Activated CD8-positive, alpha-beta memory T cell treated with anti-CD3 and anti-CD28 coated beads, Interleukin-2, amount 50 U/mL, for 24 hours (primary cell): Measurements from ENCODE around the gene CDON.

Source experiments
- DNase-seq: peaks from one replicate; pipeline ENCODE4 v3.0.0-alpha.2; 2020; ENCODE audit errors: extremely low read depth

Gene CDON

GRCh38 chr11:126062679-126063506, at the start of gene CDON:
TSS of gene CDON (minus strand) at chr11:126062866. CDS start at chr11:126023476, 39,390 bp downstream.
- peak; percentile 65 for DNase-seq

GRCh38 chr11:126111458-126112116, 48.9 kb upstream of the CDON start:
- DNase-seq: no peak

DNA sequence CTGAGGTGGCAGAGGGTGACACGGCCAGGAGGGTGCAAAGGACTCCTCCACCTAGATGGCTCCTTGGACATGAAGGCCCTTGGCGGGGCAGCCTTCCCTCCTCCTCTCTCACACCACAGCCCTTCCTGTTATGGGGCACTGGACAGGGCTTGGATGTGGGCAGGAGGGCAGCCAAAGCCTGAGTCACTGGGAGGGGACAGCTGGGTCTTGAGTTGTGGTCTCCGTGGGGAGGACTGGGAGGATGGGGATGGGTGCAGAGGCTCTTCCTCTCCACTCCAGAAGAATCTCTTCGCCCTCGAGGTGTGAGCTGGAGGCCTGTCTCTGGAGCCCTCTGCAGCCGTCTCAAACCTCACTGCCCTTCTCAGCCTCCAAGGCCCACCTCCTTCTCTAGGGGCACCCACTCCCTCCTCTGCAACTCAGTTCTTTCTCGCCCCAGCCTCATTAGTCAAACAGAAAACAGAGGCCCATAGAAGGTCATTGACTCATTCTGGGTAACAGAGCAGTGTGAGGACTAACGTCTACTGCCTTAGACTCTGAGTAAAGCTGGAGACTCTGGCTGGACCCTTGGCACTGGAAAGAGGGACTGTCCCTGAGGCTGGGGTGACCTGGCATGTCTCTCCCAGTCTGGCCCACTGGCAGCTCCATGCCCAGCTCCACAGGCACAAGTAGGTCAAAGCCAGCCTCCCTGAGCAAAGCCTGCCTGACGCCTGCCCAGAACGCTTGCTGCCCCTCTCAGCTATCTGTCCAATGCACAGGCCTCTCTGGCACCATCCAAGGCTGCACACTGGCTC, 47.5 kb upstream of the CDON start:
- no peak for DNase-seq

GRCh38 chr11:126106594-126107328, 44.1 kb upstream of the CDON start:
- DNase-seq: no peak

DNA sequence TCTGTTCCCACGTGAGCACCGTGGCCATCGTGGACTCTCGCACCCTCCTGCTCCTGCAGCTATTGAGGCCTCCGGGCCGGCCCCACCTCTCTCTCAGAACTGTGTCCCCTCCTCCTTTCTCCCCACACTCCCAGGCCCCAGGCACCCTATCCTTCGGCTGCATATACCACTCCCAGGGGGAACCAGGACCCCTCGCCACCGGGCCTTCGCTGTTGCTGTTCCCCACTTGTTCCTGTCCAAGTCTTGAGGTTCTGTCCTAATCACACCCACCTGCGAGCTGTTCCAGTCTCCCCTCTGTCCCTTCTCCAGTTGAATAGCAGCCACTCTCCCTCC, 43.0 kb upstream of the CDON start:
- no peak for DNase-seq

GRCh38 chr11:126105022-126105747, 42.5 kb upstream of the CDON start:
- no peak for DNase-seq

- DNase-seq: no peak
Measured at GRCh38 chr11:126104420-126104819, 41.8 kb upstream of the CDON start.

DNA sequence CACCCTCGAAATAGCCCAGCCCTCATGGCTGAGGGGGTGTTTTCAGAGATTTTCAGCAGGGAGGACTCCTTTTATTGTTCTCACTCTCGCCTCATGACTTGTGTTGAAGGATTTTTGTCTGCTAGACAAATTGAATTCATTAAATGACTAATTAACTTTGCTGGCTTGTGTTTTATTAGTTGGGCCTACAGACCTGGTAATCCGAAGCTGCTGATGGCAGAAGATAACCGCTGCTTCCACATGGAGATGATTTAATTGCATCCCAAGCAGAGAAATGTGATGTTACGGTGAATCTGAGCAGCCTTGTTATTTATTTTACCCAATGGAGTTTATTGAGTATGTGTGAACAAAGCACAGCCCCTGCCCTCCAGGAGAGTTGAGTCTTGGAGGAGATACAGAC, 40.5 kb upstream of the CDON start:
- DNase-seq: no peak

- no peak for DNase-seq
Measured at GRCh38 chr11:126102436-126102981, 39.8 kb upstream of the CDON start.

DNA sequence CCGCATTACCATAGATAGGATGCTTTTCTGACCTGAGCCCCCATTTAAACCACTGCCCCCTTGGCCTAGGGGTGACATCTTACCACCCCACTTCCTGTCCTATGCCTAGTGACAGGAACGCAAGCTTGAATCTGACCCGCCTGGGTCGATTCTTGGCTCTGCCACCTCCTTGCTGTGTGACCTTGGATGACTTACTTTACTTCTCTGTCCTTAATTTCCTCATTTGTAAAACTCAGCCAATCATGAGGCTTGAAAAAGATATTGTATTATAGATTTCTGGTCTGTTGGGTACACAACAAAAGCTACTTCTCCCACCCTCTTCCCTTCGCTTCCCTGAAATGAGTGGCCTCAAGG, 39.2 kb upstream of the CDON start:
- no peak for DNase-seq

- no peak for DNase-seq
Measured at GRCh38 chr11:126101251-126101929, 38.7 kb upstream of the CDON start.

- DNase-seq: no peak
Measured at GRCh38 chr11:126100716-126101115, 38.0 kb upstream of the CDON start.

DNA sequence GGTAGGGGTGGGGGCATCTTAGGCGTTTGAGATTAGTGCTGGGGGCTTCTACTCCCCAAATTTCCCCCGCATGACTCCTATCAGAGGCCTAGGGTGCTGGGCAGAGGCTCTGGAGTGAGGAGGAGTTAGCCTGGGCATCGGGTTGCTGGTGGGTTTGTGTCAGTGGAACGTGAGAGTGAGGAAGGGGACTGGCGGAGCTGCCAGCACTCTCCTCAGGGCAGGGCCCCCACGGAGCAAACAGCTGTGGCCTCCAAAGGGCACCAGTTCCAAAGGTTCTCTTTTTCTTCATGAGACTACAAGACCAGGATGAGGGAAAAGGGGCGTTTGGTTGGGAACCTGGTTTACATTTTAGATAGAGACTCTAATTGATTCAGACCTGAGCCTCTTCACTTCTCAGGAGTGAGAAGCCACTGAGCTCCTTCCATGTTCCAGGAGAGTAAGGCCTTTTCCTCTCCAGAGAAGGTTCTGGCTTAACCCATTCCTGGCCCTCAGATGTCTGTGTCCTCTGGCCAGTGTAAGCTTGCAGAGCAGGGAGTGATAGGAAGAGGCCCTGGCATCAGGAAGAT, 35.6 kb upstream of the CDON start:
- DNase-seq: no peak

GRCh38 chr11:126095745-126096144, 33.1 kb upstream of the CDON start:
- DNase-seq: no peak

DNA sequence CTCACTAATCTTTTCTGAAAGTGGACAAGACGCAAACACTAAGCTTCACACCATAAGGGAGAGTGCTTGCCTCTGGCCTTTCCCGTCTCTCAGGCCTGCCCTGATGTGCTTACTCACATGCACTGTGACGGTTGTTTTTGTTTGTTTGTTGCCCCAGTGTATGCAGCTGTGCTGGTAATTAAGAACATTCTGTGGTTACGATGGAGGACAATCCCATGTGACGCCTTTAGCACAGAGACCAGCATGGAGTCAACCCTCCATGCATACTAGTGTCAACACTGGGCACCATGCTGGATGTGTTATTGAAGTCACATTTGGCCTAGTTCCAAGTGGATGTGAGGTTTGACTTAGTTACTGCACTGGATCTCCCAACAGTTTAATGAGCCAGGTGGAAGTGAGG, 27.8 kb upstream of the CDON start:
- DNase-seq: no peak

DNA sequence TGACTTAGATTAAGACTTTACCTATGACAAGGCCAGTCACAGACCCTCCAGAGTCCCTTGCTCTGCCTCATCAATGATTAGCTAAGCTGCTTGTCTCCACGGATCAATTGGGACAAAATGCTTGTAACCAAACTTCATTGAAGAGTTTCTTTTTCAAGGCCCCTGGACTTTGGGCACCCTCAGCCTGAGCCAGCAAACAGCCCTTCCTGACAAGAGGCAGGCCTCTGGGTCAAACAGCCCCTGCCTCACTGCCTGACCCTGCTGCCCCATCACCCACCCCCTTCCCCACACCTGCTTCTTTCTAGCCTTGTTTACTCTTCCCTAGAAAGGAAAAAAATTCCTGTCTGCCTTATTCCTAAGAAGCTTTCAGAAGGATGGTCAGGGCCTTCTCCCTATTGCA, 26.3 kb upstream of the CDON start:
- no peak for DNase-seq

DNA sequence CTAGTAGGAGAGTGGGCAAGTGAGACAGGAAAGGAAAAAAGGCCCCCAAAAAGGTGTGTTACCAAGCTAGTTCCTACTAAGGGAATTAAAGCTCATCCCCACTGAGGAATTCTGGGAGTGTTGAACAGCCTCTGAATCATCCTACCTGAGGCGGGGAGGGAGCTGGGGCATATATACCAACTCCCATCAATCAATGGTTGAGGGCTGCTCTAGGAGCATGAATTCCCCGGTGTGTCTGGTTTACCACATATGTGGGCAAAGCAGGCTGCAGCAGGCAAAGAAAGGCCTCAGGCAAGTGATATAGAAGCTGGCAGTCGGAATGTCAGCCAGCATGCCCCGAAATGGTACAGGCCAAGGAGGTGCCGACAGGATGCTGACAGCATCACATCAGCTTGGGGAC, 23.6 kb upstream of the CDON start:
- DNase-seq: no peak

GRCh38 chr11:126084608-126084912, 21.9 kb upstream of the CDON start:
- no peak for DNase-seq

DNA sequence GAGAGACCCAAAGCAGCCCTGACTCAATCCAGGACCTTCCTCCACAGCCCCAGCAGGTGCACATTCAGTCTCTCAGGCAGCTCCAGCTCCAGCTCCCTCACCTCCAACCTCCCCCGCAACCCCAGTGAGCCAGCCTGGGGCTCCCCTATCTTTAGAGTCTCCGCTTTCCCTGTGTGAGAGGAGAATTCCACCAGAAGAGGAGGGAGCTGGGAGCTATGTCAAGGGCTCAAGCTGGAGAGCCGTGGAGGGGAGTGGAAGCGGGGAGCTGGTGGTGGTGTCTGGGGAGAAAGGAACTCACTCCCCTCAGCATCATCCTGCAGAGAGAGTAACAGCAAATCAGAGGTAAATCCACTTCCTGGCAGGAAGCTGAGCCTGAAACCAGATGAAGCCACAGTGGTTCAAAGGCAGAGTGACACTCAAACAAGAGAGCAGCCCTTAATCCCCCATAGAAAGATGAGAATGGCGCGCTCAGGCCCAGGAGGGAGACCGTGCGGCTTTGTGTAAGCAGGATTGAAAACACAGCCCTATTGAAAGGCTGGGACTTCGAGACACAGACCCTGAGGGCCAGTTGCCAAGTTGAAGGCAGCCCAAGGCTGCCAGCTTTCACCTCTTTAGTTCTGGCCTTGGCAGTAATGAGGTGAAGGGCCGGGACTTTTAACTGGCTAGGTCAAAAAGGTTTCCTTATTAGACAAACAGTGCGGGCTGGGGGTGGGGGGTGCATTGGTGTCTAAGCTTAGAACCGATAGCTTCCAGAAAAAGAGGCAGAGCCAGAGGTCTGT, 21.4 kb upstream of the CDON start:
- DNase-seq: no peak
